HEK293T (cell line): ENCODE measurements around the gene KCNJ10.

Source experiments
- ARNT ChIP-seq: fragments of 450-650 bp; IDR thresholded peaks from 2 replicates; pipeline ENCODE4 v1.6.1; 2017; ENCODE audit warnings: mild to moderate bottlenecking
- BHLHE40 ChIP-seq: fragments of 450-650 bp; IDR thresholded peaks from 2 replicates; pipeline ENCODE4 v1.6.1; 2016; ENCODE audit warnings: mild to moderate bottlenecking, moderate library complexity, borderline replicate concordance
- CTBP1 ChIP-seq: fragments of 450-650 bp; IDR thresholded peaks from 2 replicates; pipeline ENCODE4 v1.6.1; 2016; ENCODE audit warnings: borderline replicate concordance
- ELF4 ChIP-seq: fragments of 450-650 bp; IDR thresholded peaks from 2 replicates; pipeline ENCODE4 v1.6.1; 2017; ENCODE audit warnings: antibody characterized with exemption
- FOXA1 ChIP-seq: fragments of 450-650 bp; IDR thresholded peaks from 2 replicates; pipeline ENCODE4 v1.6.1; 2016; ENCODE audit warnings: mild to moderate bottlenecking
- FOXK2 ChIP-seq: fragments of 450-650 bp; IDR thresholded peaks from 2 replicates; pipeline ENCODE4 v1.6.1; 2016; ENCODE audit warnings: mild to moderate bottlenecking
- FOXM1 ChIP-seq: fragments of 450-650 bp; IDR thresholded peaks from 2 replicates; pipeline ENCODE4 v1.6.1; 2017; ENCODE audit warnings: mild to moderate bottlenecking, borderline replicate concordance
- HDGF ChIP-seq: fragments of 450-650 bp; IDR thresholded peaks from 2 replicates; pipeline ENCODE4 v1.6.1; 2017; ENCODE audit warnings: antibody characterized with exemption, borderline replicate concordance
- LEF1 ChIP-seq: fragments of 450-650 bp; IDR thresholded peaks from 2 replicates; pipeline ENCODE4 v1.6.1; 2017; ENCODE audit warnings: mild to moderate bottlenecking, borderline replicate concordance
- SP1 ChIP-seq: fragments of 450-650 bp; IDR thresholded peaks from 2 replicates; pipeline ENCODE4 v1.6.1; 2017
- SUZ12 ChIP-seq: fragments of 450-650 bp; IDR thresholded peaks from 2 replicates; pipeline ENCODE4 v1.6.1; 2016; ENCODE audit warnings: mild to moderate bottlenecking
- TARDBP ChIP-seq: fragments of 450-650 bp; IDR thresholded peaks from 2 replicates; pipeline ENCODE4 v1.6.1; 2016
- ZNF384 ChIP-seq: fragments of 450-650 bp; IDR thresholded peaks from 2 replicates; pipeline ENCODE4 v1.6.1; 2016
- TF ChIP-seq, protein P1 (sequence below): fragments of 450-650 bp; IDR thresholded peaks from 2 replicates; pipeline ENCODE4 v1.6.1; 2016

DNA sequence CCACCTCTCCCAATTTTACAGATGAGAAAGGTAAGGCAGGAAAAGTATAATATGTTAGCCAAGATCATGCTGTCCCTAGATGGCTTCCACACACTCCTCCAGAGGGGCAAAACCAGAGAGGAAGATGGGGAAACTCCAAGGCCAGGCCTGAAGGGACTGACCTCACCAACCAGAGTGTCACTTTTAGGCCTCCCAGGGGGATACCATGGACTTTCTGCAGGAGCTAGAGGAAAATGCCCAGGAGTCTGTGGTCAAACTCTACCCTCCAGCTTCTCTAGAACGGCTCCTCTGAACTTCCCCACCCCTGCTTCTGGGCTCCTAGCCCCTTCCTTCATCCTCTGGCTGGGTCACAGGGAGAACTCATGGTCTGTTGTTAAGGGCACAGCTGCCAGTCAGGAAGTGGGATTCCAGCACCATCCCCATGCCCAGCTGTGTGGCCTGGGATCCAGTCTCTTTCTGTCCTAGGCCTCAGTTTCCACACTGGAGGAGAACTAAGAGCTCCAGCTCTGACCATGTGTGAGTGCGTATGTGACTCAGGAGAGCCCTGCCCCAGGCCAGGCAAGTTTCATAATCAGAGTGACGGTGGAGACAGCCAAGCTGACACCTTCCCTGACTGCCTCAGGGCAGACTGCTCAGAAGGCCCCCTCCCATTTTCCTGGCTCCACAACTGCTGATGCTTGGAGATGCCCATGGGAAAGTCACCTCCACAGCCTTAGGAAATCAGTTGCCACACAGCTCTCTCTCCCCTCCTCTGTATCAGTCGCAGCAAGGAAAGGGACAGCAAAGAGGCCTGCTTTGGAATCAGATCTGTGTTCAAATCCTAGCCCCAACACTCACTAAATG lies 26.5 kb upstream of the KCNJ10 start:
- TF ChIP-seq ZNF384 (no peak), ELF4 (no peak), ARNT (no peak), FOXA1 (no peak), FOXM1 (no peak), TARDBP (no peak), SUZ12 (no peak), FOXK2 (no peak), CTBP1 (no peak), BHLHE40 (no peak), SP1 (no peak), HDGF (no peak), LEF1 (no peak)
- TF ChIP-seq, protein P1, sequence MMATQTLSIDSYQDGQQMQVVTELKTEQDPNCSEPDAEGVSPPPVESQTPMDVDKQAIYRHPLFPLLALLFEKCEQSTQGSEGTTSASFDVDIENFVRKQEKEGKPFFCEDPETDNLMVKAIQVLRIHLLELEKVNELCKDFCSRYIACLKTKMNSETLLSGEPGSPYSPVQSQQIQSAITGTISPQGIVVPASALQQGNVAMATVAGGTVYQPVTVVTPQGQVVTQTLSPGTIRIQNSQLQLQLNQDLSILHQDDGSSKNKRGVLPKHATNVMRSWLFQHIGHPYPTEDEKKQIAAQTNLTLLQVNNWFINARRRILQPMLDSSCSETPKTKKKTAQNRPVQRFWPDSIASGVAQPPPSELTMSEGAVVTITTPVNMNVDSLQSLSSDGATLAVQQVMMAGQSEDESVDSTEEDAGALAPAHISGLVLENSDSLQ, result no peak
